Suprapubic skin (tissue), 4 donors: ENCODE measurements around the gene CYP2B6. TPM values are rescaled to one million over a fixed set of nuclear protein-coding genes. Genes with fewer than 3 reads are reported as not detected.
"Not testable (repeated sequence)": the region's sequence is repeated elsewhere in the genome, so short reads cannot be mapped to it uniquely, and the experiment has no call there.

Experiments used
- DNase-seq, 2 donors: peaks; one replicate each; pipeline ENCODE4 v3.0.0-alpha.2; 2019; ENCODE audit warnings: low spot score in 2 of 2
- H3K27ac ChIP-seq: fragments of 200-600 bp; sonication (generic); one replicate; pipeline ENCODE4 v1.5.1; 2019
- H3K27me3 ChIP-seq: fragments of 200-600 bp; sonication (generic); one replicate; pipeline ENCODE4 v1.5.1; 2019
- H3K36me3 ChIP-seq: fragments of 200-600 bp; sonication (generic); one replicate; pipeline ENCODE4 v1.5.1; 2019
- H3K4me1 ChIP-seq: fragments of 200-600 bp; sonication (generic); one replicate; pipeline ENCODE4 v1.5.1; 2019
- H3K4me3 ChIP-seq: fragments of 200-600 bp; sonication (generic); one replicate; pipeline ENCODE4 v1.5.1; 2019; ENCODE audit warnings: mild to moderate bottlenecking
- H3K9me3 ChIP-seq: fragments of 200-600 bp; sonication (generic); one replicate; pipeline ENCODE4 v1.5.1; 2019
- CTCF ChIP-seq, 2 donors: fragments of 200-600 bp in 1 of 2; fragments of 450-650 bp in 1 of 2; sonication (generic) in 1 of 2; IDR thresholded peaks; one replicate each; pipeline ENCODE4 v1.5.1; 2016 to 2019; ENCODE audit warnings: antibody characterized with exemption in 2 of 2, mild to moderate bottlenecking in 1 of 2, moderate library complexity in 1 of 2
- EP300 ChIP-seq: sonication (generic); formaldehyde crosslinking; IDR thresholded peaks from one replicate; pipeline ENCODE4 v1.6.1; 2017; ENCODE audit warnings: antibody characterized with exemption
- POLR2A ChIP-seq, 2 donors: fragments of 450-650 bp; IDR thresholded peaks; one replicate each; pipeline ENCODE4 v1.6.1; 2017; ENCODE audit warnings: antibody characterized with exemption in 2 of 2, mild to moderate bottlenecking in 2 of 2, moderate library complexity in 2 of 2
- POLR2AphosphoS5 ChIP-seq, 3 donors: sonication (generic); formaldehyde crosslinking; IDR thresholded peaks; one replicate each; pipeline ENCODE4 v1.6.1; 2017; ENCODE audit warnings: antibody characterized with exemption in 3 of 3
- WGBS: methylation state at CpG from one replicate; pipeline ENCODE4 v1.1.5; 2018; 5-methylcytosine and 5-hydroxymethylcytosine counted together
- total RNA-seq, 4 donors: library from RNA; depleted of rRNA; stranded (reverse); fragments of >200 nt; gene quantifications; one replicate each; pipeline ENCODE4 v1.1.0, GENCODE V29; 2016

The CYP2B6 gene
- total RNA-seq, 4 donors from 2014 or later, result 0.13 to 4.2 (median 1.0) TPM; not detected in 1

GRCh38 chr19:41030651-41031050 is 39.6 kb downstream of the CYP2B6 start:
- H3K27ac ChIP-seq, result no peak overlapping the region
- peaks cover 7% of the 10 kb centered on the region for H3K4me1 ChIP-seq
- H3K9me3 ChIP-seq, result no peaks in the 10 kb centered on the region
- peak in 1 of 2 donors; percentile 3 for DNase-seq
- H3K4me3 ChIP-seq, result no peak overlapping the region
- TF ChIP-seq CTCF (IDR thresholded peaks at IDR 0.05) (no peak), POLR2AphosphoS5 (IDR thresholded peaks at IDR 0.05) (no peak), EP300 (no peak), POLR2A (IDR thresholded peaks at IDR 0.05) (no peak)
- peaks cover 18% of the 10 kb centered on the region for H3K27me3 ChIP-seq
- no peaks in the 10 kb centered on the region for H3K36me3 ChIP-seq
- 69% methylated on average over 6 of the region's 6 CpGs for WGBS

- 31% methylated on average over 2 of the region's 2 CpGs for WGBS
- Histone ChIP-seq H3K27me3 (peaks cover 7% of the 10 kb centered on the region), H3K4me1 (peaks cover 7% of the 10 kb centered on the region), H3K4me3 (no peak overlapping the region), H3K9me3 (no peaks in the 10 kb centered on the region), H3K27ac (no peak overlapping the region), H3K36me3 (no peaks in the 10 kb centered on the region)
- TF ChIP-seq POLR2AphosphoS5 (IDR thresholded peaks at IDR 0.05) (no peak), CTCF (IDR thresholded peaks at IDR 0.05) (no peak), POLR2A (IDR thresholded peaks at IDR 0.05) (no peak), EP300 (no peak)
- DNase-seq, result peak in 1 of 2 donors; percentile 12
These were observed 40.8 kb downstream of the CYP2B6 start for GRCh38 chr19:41031916-41032315.

- not testable (repeated sequence) for H3K4me3 ChIP-seq, H3K9me3 ChIP-seq, H3K27ac ChIP-seq, H3K4me1 ChIP-seq, H3K36me3 ChIP-seq, H3K27me3 ChIP-seq
- DNase-seq, result peak in 1 of 2 donors; percentile 24
- 64% methylated on average over 5 of the region's 7 CpGs for WGBS
These were observed 42.2 kb downstream of the CYP2B6 start for GRCh38 chr19:41033324-41033723.

GRCh38 chr19:41039806-41040205 is 48.7 kb downstream of the CYP2B6 start:
- no peak for DNase-seq
- no peak for TF ChIP-seq EP300
- TF ChIP-seq POLR2AphosphoS5 (IDR thresholded peaks at IDR 0.05), result no peak
- TF ChIP-seq CTCF (IDR thresholded peaks at IDR 0.05), result no peak
- TF ChIP-seq POLR2A (IDR thresholded peaks at IDR 0.05), result no peak
- no peaks in the 10 kb centered on the region for H3K36me3 ChIP-seq
- no peaks in the 10 kb centered on the region for H3K4me1 ChIP-seq
- WGBS, result 75% methylated on average over 1 of the region's 1 CpG
- H3K27me3 ChIP-seq, result no peaks in the 10 kb centered on the region
- no peak overlapping the region for H3K4me3 ChIP-seq
- H3K9me3 ChIP-seq, result no peaks in the 10 kb centered on the region
- H3K27ac ChIP-seq, result no peak overlapping the region

GRCh38 chr19:41045095-41045494 is 54.0 kb downstream of the CYP2B6 start:
- not testable (repeated sequence) for H3K4me3 ChIP-seq, H3K4me1 ChIP-seq, H3K27me3 ChIP-seq, DNase-seq, H3K9me3 ChIP-seq, H3K36me3 ChIP-seq, H3K27ac ChIP-seq
- 73% methylated on average over 1 of the region's 1 CpG for WGBS

- Histone ChIP-seq H3K4me3 (no peak overlapping the region), H3K9me3 (no peaks in the 10 kb centered on the region), H3K36me3 (no peaks in the 10 kb centered on the region), H3K4me1 (no peaks in the 10 kb centered on the region), H3K27me3 (peaks cover 10% of the 10 kb centered on the region), H3K27ac (no peak overlapping the region)
- 79% methylated on average over 13 of the region's 13 CpGs for WGBS
- DNase-seq, result no peak
- TF ChIP-seq POLR2AphosphoS5 (IDR thresholded peaks at IDR 0.05) (no peak), EP300 (no peak), POLR2A (IDR thresholded peaks at IDR 0.05) (no peak), CTCF (IDR thresholded peaks at IDR 0.05) (no peak)
These were observed 59.3 kb downstream of the CYP2B6 start for GRCh38 chr19:41050426-41050825.

- DNase-seq, H3K4me1 ChIP-seq, H3K9me3 ChIP-seq, H3K36me3 ChIP-seq, H3K4me3 ChIP-seq, H3K27ac ChIP-seq: not testable (repeated sequence)
- H3K27me3 ChIP-seq, result peaks cover 17% of the 10 kb centered on the region
- WGBS, result 82% methylated on average over 7 of the region's 7 CpGs
These were observed 61.1 kb downstream of the CYP2B6 start for GRCh38 chr19:41052162-41052561.

GRCh38 chr19:41053331-41053730 is 62.2 kb downstream of the CYP2B6 start:
- not testable (repeated sequence) for H3K4me1 ChIP-seq, H3K4me3 ChIP-seq, H3K9me3 ChIP-seq, H3K36me3 ChIP-seq, H3K27ac ChIP-seq, DNase-seq
- WGBS, result 89% methylated on average over 10 of the region's 10 CpGs
- peaks cover 23% of the 10 kb centered on the region for H3K27me3 ChIP-seq
